HepG2 (cell line): ENCODE results near the gene NELFB. TPM values are rescaled to one million over a fixed set of nuclear protein-coding genes. Genes with fewer than 3 reads are reported as not detected.

Experiments used
- ASH2L ChIP-seq: fragments of 300-600, 200-600 bp; sonication (generic); IDR thresholded peaks from 2 replicates; pipeline ENCODE4 v1.7.0; 2017; ENCODE audit warnings: low read depth, mild to moderate bottlenecking, moderate library complexity, mixed read lengths, low read length; ENCODE audit not compliant: insufficient read length
- EED ChIP-seq: sonication (generic); formaldehyde crosslinking; IDR thresholded peaks from 2 replicates; pipeline ENCODE4 v1.5.0; 2020; ENCODE audit warnings: mild to moderate bottlenecking, missing genetic modification reagents
- HNF4A ChIP-seq: sonication (generic); formaldehyde crosslinking; IDR thresholded peaks from 2 replicates; pipeline ENCODE4 v1.4.0; 2020; ENCODE audit warnings: missing genetic modification reagents
- HOXA3 ChIP-seq: sonication (generic); formaldehyde crosslinking; IDR thresholded peaks from 2 replicates; pipeline ENCODE4 v1.5.0; 2020; ENCODE audit warnings: missing genetic modification reagents
- NFRKB ChIP-seq: fragments of 450-650 bp; IDR thresholded peaks from 2 replicates; pipeline ENCODE4 v1.6.1; 2017
- PAWR ChIP-seq: sonication (generic); formaldehyde crosslinking; IDR thresholded peaks from 2 replicates; pipeline ENCODE4 v1.4.0; 2020; ENCODE audit warnings: missing genetic modification reagents, mild to moderate bottlenecking, borderline replicate concordance
- RBFOX2 ChIP-seq: fragments of 200-400 bp; formaldehyde crosslinking; IDR thresholded peaks from 2 replicates; pipeline ENCODE4 v1.6.1; 2017; ENCODE audit warnings: low read depth, mild to moderate bottlenecking, low read length
- SRSF9 ChIP-seq: fragments of 200-400 bp; formaldehyde crosslinking; IDR thresholded peaks from 2 replicates; pipeline ENCODE4 v1.6.1; 2018; ENCODE audit warnings: borderline replicate concordance, mild to moderate bottlenecking, low read depth, low read length; ENCODE audit not compliant: insufficient read depth, poor library complexity, severe bottlenecking
- ZBTB33 ChIP-seq: sonication (generic); formaldehyde crosslinking; IDR thresholded peaks from 2 replicates; pipeline ENCODE4 v1.4.0; 2020; ENCODE audit warnings: missing genetic modification reagents
- ZBTB38 ChIP-seq: sonication (generic); formaldehyde crosslinking; IDR thresholded peaks from 2 replicates; pipeline ENCODE4 v1.5.1; 2020; ENCODE audit warnings: mild to moderate bottlenecking, missing genetic modification reagents
- ZNF235 ChIP-seq: sonication (generic); formaldehyde crosslinking; IDR thresholded peaks from 2 replicates; pipeline ENCODE4 v1.8.1; 2023; ENCODE audit warnings: mild to moderate bottlenecking, missing genetic modification reagents, borderline replicate concordance
- ZNF251 ChIP-seq: sonication (generic); formaldehyde crosslinking; IDR thresholded peaks from 2 replicates; pipeline ENCODE4 v1.9.0; 2021; ENCODE audit warnings: mild to moderate bottlenecking, missing genetic modification reagents
- ZNF503 ChIP-seq: sonication (generic); formaldehyde crosslinking; IDR thresholded peaks from 2 replicates; pipeline ENCODE4 v1.4.0; 2020; ENCODE audit warnings: missing genetic modification reagents
- ZNF775 ChIP-seq: sonication (generic); formaldehyde crosslinking; IDR thresholded peaks from 2 replicates; pipeline ENCODE4 v1.4.0; 2020; ENCODE audit warnings: missing genetic modification reagents, mild to moderate bottlenecking, moderate library complexity, borderline replicate concordance
- ZSCAN29 ChIP-seq: sonication (generic); formaldehyde crosslinking; conservative IDR thresholded peaks from 2 replicates; pipeline ENCODE4 v1.4.0; 2020; ENCODE audit warnings: mild to moderate bottlenecking, missing genetic modification reagents
- polyA plus RNA-seq, 8 experiments: library from polyadenylated mRNA; depleted of rRNA in 3 of 8; stranded (reverse) in 7 of 8; unstranded in 1 of 8; fragments of >200 nt; fragmentation: Illumina TruSeq in 4 of 8; extraction: Trizol in 4 of 8; gene quantifications; 2 replicates each; pipeline versions ENCODE4 v1.2.1 to v1.2.3, GENCODE V29; 2011 to 2016; ENCODE audit warnings: low read depth in 4 of 8, missing spikeins in 1 of 8, mixed read lengths in 1 of 8; ENCODE audit not compliant: insufficient read depth in 1 of 8
- total RNA-seq, 5 experiments: library from RNA; depleted of rRNA; stranded (reverse); fragments of >200 nt; fragmentation: Illumina TruSeq; extraction: Trizol; gene quantifications; 2 replicates each; pipeline ENCODE4 v1.2.3, GENCODE V29; 2016; ENCODE audit warnings: low read depth in 1 of 5
- TF ChIP-seq, protein P1 (sequence below): fragments of 450-650 bp; IDR thresholded peaks from 2 replicates; pipeline ENCODE4 v1.6.1; 2016
- TF ChIP-seq, protein P2 (sequence below): sonication (generic); formaldehyde crosslinking; IDR thresholded peaks from 2 replicates; pipeline ENCODE4 v1.4.0; 2020; ENCODE audit warnings: missing genetic modification reagents
- TF ChIP-seq, protein P3 (sequence below): IDR thresholded peaks from 2 replicates; pipeline ENCODE4 v1.6.1; 2016; ENCODE audit warnings: missing compliant biosample characterization, missing genetic modification reagents, borderline replicate concordance

NELFB gene
- total and polyA plus RNA-seq, 2 of the 13 experiments (the other 11 are each of a cell fraction or from before 2014, with no cell fraction given) = 26.5 to 45.8 TPM

- TF ChIP-seq ZBTB38 (CRISPR knock-in tag) (peak; percentile 75), ZNF235 (no peak), HNF4A (no peak), SRSF9 (no peak), EED (CRISPR knock-in tag) (no peak), ZNF775 (CRISPR knock-in tag) (no peak), ZNF251 (CRISPR knock-in tag) (no peak), HOXA3 (peak; percentile 47; the same call in 1 of the 2 replicates), ASH2L (no peak), ZSCAN29 (CRISPR knock-in tag) (no peak), RBFOX2 (peak; percentile 32; the same call in 1 of the 2 replicates), NFRKB (no peak), ZNF503 (CRISPR knock-in tag) (no peak), PAWR (CRISPR knock-in tag) (no peak), ZBTB33 (CRISPR knock-in tag) (0 out of 2 replicates have a peak, but pooled peaks have one; percentile 40)
- TF ChIP-seq, protein P1, sequence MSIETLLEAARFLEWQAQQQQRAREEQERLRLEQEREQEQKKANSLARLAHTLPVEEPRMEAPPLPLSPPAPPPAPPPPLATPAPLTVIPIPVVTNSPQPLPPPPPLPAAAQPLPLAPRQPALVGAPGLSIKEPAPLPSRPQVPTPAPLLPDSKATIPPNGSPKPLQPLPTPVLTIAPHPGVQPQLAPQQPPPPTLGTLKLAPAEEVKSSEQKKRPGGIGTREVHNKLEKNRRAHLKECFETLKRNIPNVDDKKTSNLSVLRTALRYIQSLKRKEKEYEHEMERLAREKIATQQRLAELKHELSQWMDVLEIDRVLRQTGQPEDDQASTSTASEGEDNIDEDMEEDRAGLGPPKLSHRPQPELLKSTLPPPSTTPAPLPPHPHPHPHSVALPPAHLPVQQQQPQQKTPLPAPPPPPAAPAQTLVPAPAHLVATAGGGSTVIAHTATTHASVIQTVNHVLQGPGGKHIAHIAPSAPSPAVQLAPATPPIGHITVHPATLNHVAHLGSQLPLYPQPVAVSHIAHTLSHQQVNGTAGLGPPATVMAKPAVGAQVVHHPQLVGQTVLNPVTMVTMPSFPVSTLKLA = no peak
- TF ChIP-seq, protein P2, sequence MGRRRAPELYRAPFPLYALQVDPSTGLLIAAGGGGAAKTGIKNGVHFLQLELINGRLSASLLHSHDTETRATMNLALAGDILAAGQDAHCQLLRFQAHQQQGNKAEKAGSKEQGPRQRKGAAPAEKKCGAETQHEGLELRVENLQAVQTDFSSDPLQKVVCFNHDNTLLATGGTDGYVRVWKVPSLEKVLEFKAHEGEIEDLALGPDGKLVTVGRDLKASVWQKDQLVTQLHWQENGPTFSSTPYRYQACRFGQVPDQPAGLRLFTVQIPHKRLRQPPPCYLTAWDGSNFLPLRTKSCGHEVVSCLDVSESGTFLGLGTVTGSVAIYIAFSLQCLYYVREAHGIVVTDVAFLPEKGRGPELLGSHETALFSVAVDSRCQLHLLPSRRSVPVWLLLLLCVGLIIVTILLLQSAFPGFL = no peak
- TF ChIP-seq, protein P3, sequence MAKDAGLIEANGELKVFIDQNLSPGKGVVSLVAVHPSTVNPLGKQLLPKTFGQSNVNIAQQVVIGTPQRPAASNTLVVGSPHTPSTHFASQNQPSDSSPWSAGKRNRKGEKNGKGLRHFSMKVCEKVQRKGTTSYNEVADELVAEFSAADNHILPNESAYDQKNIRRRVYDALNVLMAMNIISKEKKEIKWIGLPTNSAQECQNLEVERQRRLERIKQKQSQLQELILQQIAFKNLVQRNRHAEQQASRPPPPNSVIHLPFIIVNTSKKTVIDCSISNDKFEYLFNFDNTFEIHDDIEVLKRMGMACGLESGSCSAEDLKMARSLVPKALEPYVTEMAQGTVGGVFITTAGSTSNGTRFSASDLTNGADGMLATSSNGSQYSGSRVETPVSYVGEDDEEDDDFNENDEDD (CRISPR knock-in tag) = no peak
Measured at GRCh38 chr9:137278721-137279711, 23.9 kb downstream of the NELFB start (continued).
